Colon (tissue), 2 donors: ENCODE measurements around the gene POR.

Experiments
- FAIRE-seq: peaks from 2 replicates; lab custom pipeline; 2012; peaks lifted over from hg19 to GRCh38; lab: Jason Lieb, UNC
- donor health status: control.
- donor health status: control.

POR gene

DNA sequence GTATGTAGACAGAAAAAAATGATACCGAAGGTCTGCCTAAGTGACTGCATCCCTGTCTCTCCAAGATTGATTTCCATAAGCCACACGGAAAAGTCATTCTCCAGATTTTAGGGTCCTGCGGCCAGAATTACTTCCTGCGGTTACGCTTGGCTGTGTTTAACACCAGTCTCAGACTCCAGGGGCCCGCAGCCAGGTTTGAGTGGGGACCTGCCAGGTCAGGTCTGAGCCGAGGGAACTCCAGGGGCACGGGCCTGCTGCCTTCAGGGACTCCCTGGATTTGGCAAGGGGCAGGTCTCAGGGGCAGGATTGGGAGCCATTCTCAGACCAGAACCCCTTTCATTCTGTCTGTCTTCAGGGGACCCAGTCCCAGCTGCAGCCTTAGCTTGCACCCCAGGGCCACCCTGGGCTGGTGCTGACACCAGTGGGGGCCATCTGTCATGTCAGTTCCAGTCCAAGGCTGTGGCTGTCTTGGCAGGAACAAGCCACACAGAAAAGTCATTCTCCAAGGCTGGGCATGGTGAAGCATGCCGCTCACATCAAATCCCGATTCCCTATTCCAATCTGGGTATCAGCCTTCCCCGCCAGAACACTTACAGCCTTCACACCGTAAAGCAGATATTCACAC lies 40.5 kb downstream of the POR start:
- FAIRE-seq = no peak

DNA sequence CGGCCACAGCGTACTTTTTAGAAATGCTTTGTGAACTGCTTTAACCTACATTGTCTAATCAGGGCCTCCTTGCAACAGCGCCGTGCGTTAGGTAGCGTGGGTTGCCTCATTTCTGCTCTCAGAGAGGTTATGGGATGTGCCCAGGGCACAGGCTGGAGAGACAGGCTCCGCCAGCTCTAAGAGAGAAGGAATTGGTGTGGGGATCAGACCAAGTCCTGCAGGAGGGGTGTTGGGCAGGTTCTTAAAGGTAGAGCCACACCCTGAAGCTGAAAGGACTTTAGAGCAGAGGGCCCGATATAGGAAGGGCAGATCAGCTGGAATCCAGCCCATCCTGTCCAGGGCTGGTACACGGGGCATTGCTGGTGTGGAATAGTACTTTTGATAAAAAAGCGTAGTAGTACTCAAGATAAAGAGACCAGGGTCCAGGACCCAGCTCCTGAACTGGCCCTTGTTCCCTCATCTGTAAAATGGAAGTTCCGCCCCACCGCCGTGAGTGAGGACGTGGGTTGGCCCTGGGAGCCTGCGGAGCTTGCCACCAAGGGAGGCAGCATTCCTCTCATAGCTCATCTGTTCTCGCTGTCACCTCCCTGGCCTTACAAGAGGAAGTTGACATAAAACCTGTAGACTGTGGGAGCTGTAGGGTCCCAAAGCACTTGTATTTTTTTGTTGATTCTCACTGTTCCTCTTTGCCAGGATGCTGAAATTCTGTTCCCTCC lies 42.2 kb downstream of the POR start:
- FAIRE-seq = no peak

DNA sequence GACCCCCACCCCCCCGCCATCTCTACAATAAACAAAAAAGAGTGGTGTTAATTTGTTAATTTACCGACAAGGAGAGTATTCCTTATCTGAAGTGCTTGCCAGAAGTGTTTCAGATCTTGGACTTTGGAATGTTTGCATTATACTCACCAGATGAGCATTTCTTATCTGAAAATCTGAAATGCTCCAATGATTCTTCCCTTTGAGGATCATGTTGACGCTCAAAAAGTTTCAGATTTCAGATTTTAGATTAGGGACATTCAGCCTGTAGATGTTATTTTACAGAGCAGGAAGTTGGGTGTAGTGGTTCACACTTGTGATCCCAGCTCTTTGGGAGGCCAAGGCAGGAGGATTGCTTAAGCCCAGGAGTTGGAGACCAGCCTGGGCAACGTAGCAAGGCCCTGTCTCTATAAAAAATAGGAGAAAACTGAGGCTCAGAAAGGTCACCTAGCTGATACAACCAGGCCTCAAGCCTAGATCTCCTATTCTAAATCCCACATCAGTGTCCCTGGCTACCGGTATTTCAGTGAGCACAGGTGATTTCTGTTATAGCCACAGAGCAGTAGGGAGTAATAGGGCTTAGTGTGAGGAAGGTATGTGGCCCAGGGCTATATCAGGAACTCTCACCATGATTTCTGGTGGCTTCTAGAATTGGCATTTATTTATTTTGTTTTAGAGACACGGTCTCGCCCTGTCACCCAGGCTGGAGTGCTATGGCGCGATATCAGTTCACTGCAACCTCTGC lies 44.0 kb downstream of the POR start:
- no peak for FAIRE-seq

DNA sequence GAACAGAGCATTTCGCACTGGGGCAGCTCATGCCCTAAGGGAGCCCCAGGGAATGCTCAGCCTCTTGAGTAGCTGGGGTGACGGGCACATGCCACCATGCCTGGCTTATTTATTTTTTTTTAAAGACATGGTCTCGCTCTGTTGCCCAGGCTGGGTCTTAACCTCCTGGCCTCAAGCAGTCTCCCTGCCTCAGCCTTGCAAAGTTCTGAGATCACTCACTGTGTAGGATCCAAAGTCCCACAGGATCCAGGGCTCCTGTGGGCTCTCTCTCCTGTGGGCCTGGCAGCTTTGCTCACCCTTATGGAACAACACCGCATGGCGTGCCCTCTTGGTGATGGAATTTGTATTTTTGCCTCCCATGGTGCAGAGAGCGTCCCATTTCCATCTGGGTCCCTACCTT lies 45.4 kb downstream of the POR start:
- FAIRE-seq = no peak

DNA sequence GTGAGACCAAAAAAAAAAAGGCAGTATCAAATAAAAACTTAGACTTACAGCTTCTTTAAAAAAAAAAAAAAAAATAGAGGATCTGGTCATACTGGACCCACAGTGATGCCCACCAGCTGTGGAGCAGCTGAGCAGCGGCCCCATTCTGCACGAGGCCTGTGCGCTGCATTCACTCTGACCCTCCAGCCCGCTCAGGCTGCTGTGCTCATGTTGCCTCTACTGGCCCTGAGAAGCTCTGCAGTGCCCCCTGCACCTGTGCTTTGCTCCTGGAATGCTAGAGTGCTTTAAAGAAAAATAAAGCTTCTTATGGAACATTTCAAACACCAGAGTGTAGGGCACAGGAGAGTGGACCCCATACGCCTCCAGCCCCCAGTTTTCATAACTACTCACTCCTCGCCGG lies 46.3 kb downstream of the POR start:
- no peak for FAIRE-seq

DNA sequence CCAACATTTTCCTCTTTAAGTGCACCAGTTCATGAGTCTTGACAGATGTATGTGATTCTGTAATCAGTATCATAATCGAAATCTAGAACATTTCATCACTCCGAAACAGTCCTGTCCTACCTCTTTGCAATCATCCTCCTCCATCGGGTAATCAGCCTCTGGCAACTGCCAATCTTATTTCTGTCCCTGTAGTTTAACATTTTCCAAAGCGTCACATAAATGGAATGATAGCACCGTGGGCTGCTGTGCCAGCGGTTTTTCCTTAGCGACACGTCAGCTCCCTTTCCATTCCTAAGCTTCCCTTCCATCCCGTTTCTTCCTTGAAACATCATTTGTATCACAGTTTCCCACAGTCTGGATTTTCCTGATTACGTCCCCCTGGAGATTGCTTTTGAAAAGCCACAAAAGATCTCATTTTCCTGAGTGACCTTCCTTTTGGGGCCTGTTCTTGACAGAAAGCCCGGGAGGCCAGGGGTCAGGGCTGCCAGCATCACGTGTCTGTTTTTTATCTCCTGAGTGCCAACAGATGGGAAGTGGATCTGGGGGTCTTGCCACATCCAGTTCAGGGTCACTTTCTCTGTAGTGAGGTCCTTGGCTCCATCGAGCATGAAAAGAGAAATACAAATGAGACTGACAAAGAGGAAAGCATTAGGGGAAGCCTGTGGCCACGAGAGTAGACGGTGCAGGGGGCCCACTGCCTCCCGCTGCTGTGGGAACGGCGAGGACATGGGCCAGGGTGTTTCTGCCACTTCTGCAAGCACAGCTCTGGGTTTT lies 47.8 kb downstream of the POR start:
- FAIRE-seq = no peak

DNA sequence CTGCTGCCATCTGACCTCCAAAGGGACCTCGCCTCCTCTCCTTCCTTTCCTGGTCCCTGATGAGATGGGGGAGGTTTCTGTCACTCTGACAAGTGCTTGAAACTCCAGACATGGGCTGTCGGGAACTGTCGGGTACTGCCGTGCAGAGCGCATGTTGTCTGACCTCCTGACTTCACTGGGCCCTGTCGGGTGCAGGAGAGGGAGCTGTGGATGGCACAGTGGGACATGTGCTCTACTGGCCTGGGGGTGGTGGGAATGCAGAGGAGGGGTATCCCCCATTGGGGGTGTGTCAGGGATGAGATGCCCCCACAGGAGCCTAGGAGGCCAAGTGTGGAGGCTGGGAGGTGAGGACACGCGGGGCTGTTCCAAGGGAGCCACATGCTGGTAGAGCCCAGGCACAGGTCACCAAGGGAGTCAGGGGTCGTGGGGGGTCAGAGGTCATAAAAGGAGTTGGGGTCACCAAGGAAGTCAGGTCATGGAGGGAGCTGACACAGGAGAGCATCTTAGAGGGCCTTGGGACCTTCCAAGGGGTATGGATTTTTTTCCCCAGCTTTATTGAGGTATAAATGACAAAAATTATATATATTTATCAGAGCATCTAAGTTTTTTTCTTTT lies 48.5 kb downstream of the POR start:
- no peak for FAIRE-seq

DNA sequence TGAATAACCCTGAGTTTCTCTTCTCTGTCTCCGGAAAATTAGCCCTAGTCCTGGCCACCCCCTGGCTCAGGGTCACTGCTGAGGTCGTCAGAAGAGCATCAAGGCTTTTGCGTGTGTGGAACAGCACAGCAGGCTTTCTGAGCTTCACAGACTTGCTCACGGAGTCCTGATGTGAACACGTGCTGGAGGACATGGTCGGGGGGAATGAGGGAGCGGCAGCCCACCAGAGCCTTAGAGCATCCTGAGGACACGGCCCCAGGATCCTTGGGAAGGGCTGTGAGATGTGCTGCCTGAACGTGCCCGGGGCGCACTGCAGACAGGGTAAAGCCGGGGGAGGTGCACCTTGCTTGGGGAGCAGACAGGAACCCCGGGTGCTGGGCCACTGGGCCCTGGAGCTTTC lies 50.7 kb downstream of the POR start:
- FAIRE-seq = no peak

DNA sequence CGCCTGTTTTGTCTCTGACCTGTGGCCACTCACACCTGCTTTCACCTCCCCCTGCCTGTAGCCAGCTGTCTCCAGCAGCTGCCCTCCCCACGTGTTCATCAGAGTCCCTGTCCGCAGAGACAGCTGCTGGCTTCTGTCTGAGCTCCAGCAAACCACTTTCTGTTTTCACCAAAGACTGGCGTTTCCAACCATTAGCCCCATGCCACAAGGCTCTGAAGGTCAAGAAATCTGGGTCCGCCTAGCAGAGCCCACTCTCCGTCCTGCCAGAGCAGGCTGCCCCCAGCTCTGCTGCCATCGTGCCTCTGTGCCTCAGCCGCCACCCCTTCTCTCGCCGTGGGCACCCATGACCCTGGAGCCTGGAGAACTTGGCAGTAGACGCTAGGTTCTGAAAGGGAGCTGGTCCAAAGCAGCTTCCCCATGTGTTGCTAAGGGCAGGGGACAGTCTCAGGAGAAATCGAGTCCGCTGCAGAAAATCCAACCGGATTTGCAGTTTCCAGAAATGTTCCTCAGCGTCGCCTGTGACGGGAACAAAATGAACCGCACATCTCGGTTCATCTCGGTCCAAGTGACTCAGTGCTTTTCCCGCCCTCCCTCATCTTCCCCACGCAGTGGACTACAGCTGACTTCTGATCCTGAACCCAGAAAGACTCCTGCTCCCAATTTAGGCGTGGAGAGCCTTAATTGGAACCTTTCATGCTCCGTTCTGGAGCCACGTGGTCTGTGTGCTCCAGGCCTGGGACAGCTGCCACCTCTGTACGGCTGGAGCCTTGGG lies 51.4 kb downstream of the POR start:
- no peak for FAIRE-seq

DNA sequence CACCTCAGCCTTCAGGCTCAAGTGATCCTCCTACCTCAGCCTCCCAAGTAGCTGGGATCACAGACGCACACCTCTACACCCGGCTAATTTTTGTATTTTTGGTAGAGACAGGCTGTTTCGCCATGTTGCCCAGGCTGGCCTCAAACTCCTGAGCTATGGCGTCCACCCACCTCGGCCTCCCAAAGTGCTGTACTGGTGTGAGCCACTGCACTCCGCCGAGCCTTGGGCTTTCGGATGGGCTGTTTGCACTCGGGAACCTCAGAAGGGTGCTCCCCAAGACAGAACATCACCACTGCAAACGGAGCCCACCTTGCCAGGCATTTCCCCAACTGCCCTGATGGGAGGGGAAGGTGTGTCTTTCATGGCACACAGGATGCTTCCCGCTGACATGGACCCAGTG lies 52.1 kb downstream of the POR start:
- FAIRE-seq = no peak

DNA sequence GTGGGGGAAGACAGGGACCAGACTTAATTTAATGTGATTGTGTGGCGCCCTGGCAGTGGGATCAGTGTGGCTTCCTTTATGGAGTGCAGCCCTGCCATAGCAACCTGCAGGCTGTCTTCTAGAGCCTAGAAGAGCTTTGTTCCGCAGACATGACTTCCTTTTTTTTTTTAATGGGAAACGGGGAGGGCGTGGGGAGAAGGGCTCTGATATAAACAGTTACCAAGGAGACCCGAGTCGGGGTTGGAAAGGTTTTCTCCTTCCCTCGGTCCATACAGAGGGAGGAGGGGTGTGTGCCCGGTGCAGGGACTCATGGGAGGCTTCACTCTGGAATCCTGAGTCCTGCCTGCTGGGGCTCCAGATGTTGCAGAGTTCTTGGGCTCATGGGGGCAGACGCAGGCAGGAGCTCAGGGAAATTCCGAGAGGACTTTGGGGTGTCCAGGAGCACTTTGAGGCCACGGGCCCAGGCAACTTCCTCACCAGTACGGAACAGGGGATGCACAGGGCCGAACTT lies 52.6 kb downstream of the POR start:
- FAIRE-seq = no peak

DNA sequence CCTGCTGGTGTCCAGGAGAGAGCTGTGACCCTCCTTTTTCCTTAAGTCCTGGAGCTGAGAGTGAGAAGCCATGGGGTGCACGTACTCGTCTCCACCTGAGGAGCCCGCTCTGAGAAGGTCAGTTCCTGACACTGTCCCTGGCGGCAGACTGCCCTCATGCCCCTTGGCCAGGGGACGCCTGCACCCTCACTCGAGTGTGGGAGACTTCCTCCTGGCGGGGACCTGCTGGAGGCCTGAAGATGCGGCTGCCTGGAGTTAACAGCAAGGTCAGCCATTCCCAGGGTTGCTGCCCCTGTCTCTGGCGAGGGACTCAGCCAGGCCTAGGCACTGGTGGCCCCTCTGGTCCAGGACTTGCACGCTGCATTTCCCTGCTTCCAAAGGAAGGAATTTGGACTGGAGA lies 53.1 kb downstream of the POR start:
- no peak for FAIRE-seq

DNA sequence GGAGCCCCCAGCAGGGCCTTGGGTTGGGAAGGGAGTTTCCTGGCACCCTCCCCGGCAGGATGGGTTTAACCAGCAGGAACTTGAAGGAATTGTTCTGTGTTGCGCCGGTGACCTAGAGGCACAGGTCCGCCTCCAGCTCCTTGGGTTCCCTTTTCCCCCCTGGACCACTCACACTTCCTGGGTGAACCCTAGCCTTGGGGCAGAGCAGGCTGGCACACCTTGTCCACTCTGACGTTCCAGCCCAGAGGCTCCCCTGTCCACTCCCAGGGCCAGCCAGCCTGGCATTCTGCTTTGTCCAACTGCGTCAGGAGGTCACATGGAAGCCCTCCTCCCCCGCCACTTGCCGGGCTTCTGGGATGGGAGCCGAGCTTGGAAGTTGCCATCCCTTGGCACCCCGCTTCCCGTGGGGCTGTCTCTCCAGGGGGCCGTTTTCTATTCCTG lies 53.6 kb downstream of the POR start:
- FAIRE-seq = no peak

DNA sequence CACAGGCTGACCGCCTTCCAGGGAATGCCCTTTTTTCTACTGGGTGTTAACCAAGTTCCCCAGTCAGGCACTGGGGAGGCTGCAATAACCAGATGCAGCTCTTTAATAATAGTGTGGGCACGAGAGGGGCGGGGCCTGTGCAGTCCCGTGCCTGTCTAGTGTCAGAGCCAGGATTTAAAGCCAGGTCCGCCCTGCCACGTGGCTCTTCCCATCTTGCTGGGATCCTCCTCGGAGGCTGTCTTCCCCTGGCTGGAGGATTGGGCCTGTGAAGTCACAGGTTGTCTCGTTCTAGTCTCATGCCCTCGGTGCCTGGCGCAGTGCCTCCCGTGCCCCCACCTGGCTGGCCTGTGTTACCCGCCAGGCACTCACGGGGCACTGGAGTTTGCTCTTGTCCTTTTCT lies 54.2 kb downstream of the POR start:
- FAIRE-seq = no peak

DNA sequence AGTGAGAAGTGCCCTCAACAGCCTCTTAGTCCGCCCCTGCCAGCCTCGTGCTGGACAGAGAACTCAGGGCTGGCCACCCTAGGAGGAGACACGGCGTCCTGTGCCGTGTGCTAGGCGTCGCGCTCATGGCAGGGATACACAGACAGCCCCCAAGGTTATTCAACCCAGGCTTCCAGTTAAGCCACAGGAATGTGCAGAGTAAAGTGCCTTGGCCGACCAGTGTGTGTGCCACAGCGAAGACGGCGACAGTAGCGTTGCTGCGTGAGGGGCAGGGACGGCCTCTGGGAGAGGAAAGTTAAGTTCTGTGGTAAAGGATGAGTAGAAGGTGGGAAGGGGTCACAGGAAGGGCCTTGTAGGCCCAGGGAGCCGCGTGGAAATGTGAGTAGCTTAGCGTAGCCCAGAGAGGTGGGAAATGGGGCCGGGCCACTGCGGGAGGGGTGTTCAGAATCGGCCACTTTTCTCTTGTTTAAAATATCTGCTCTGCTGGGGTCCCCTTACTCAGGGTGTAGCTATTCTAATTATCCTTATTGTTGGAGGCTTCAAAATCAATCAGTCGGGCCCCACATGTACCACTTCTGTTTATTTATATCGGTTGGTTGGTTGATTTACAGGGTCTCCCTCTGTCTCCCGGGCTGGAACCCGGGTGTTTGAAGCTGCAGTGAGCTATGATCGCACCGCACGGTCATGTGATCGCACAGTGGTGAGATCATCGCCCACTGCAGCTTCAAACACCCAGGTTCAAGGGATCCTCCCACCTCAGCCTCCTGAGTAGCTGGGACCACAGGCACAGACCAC lies 54.9 kb downstream of the POR start:
- FAIRE-seq = no peak

DNA sequence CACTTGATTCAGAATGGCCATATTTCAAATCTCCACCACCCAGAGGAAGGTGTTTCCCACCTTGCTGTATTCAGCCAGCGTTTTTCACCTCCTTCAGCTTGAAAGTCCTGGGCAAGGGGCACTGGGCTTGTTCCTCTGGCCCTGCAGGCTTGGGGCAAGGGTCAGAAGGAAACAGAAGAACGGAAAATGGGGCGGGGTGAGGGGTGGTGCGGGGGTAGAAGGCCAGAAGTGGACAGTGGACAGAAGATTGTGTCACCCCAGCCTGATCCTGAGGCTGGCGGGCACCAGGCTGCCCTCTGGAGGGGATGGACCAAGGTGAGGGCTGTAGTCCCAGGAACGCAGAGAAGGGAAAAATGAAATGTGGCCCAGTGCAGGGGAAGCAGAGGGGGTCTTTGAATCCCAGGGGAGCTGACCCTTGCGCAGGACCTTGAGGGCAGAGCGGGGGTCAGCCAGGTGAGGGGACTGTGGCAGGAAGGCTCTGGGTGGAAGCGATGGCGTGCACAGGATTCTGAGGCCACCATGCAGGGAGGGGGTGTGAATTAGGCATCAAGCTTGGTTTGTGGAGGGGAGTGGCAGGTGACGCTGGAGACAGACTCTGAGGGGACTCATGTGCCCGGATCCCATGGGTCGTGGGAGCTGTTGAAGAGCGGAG lies 56.5 kb downstream of the POR start:
- FAIRE-seq = no peak

DNA sequence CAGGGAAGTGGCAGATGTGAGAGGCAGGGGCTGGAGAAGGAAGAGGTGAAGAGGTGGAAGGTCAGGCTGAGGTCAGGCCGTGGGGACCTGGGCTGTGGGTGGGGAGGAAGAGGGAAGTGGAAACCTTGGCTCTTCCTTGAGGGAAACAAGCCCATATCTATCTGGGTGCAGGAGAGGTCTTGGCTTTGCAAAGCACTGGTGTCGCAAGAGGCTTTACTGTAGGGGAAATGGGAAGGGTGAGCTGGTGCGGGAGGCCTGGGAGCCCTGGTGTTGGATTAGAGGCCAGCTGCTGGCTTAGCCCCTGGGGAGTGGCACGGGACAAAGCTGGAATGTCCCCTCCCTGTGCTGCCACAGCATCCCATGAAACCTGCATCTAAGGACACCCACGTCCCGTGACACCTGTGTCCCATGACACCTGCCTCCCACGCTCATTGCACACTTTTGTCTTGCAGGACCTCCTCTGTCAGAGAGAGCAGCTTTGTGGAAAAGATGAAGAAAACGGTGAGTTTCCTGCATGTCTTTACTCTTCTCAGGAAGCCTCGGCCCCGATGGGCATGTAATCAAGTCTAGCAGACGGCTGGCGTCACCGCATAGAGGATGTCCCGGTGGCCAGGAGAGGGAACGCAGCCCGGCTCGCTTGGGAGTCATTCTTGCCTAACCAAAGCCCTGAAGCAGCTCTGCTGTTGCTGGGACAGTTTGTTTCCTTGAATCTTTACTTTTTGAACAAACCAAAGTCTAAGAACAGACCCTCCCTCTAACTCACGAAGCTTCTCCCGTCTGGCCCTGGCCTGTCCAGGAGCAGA lies 57.2 kb downstream of the POR start:
- FAIRE-seq = no peak

DNA sequence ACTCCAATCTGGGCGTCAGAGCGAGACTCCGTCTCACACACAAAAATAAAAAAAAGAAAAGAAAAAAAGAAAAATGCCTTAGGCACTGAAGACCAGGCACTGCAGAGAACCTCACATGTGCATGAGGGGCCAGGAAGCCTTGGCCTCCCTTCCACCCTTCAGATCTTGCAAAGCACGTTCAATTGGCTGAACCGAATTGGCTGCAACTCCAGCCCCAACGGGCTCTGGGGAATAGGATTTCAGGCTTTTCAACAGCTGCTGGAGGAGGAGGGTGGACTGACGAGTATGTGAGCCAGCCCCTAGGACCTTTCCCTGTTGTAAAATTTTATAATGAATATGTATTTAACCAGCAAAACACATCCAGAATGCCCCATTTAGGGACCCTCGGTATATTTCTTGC lies 62.8 kb downstream of the POR start:
- FAIRE-seq = no peak
